ENCODE measurements around the gene GMEB2. TPM values are rescaled to one million over a fixed set of nuclear protein-coding genes. Genes with fewer than 3 reads are reported as not detected.

The GMEB2 gene
- total RNA-seq, 2 donors from 2014 or later: 18.4 to 27.9 TPM

DNA sequence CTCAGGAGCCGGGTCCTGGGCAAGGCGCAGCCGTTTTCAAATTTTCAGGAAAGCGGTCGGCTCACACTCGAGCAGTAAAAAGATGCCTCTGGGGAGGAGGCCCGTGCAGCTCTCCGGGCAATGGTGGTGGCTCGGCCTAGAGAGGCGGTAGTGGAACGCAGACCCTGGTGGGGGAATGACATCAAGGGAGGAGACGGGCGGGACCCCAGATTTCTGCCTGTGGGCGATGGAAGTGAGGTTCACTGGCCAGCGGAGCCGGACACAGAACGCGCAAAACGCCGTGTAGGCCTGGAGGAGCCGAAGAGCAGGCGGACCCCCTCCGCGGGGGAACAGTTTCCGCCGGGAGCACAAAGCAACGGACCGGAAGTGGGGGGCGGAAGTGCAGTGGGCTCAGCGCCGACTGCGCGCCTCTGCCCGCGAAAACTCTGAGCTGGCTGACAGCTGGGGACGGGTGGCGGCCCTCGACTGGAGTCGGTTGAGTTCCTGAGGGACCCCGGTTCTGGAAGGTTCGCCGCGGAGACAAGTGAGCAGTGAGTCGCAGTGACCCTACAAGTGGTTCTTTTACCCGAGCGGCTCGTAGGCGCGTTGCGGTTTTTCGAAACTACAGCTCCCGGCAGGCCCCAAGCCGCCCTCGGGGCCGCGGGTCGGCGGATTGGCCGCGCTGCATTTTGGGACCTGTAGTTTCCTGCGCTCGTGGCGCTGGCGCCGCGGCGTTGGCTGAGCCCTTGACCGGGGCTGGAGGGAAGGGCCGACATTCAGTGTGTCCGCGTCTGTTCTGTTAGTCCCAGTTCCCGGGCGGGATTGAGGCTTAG lies 31.2 kb upstream of the GMEB2 start, which contains the start of gene RTEL1:
Gene RTEL1, plus strand, starts transcription at position 376 of the 812 bp plus-strand sequence. CDS start 1,091 bp downstream, outside the sequence.
- Histone ChIP-seq H3K4me3 (peak within 1 kb of the TSS; percentile 69 to 79), H3K36me3 (peaks cover 0 to 5% of the 10 kb centered on the region in 2 donors), H3K4me1 (replicated peaks) (peaks cover 9% of the 10 kb centered on the region), H3K9me3 (no peaks in the 10 kb centered on the region), H3K27ac (peak within 1 kb of the TSS; percentile 86 to 87), H3K27me3 (replicated peaks; ENCODE audit: insufficient read depth) (no peaks in the 10 kb centered on the region)
- intact Hi-C loops (cut with DNase I): loop anchor here (5.0 kb wide), 2 partner anchors 49 to 79 kb away; partner anchors contain the start of genes ARFRP1, LIME1, SLC2A4RG and ZGPAT
- no peak for TF ChIP-seq POLR2A (IDR thresholded peaks at IDR 0.05)
- TF ChIP-seq POLR2AphosphoS5 (IDR thresholded peaks at IDR 0.05): peak; percentile 86
- TF ChIP-seq, protein P1, sequence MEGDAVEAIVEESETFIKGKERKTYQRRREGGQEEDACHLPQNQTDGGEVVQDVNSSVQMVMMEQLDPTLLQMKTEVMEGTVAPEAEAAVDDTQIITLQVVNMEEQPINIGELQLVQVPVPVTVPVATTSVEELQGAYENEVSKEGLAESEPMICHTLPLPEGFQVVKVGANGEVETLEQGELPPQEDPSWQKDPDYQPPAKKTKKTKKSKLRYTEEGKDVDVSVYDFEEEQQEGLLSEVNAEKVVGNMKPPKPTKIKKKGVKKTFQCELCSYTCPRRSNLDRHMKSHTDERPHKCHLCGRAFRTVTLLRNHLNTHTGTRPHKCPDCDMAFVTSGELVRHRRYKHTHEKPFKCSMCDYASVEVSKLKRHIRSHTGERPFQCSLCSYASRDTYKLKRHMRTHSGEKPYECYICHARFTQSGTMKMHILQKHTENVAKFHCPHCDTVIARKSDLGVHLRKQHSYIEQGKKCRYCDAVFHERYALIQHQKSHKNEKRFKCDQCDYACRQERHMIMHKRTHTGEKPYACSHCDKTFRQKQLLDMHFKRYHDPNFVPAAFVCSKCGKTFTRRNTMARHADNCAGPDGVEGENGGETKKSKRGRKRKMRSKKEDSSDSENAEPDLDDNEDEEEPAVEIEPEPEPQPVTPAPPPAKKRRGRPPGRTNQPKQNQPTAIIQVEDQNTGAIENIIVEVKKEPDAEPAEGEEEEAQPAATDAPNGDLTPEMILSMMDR (IDR thresholded peaks at IDR 0.05): peak in 2 of 4 experiments; percentile 20 to 36
- DNase-seq (ENCODE audit: low spot score): peak; percentile 88
- 1% methylated on average over 69 of the region's 73 CpGs for WGBS

DNA sequence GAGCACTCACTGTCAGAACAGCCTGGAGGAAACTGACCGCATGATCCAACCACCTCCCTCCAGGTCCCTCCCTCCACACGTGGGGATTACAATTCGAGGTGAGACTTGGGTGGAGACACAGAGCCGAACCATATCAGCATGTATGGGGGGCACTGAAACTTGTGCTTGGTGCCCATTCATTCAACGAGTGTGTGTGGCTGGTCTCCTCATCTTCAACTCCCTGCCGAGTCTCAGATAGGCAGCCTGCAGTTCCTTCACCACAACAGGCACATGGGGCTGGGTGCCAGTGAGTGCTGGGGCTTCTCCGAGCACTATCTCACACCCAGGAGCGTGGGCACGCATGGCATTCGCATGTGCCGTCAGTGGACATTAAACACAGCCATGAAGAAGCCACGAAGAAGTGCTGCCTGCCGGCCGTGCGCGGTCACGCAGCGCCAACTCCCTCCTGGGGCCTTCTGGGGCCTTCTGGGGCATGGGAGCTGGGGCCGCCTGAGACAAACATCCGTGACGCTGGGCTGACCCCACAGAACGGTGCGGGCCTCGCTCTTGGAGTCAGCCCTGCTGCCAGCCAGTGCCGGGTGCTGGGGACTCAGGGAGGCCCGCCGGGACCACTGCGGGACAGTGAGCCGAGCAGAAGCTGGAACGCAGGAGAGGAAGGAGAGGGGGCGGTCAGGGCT lies 30.5 kb upstream of the GMEB2 start:
- H3K27me3 ChIP-seq (replicated peaks; ENCODE audit: insufficient read depth): no peaks in the 10 kb centered on the region
- H3K27ac ChIP-seq: peak overlapping the region; percentile 86 to 87
- H3K9me3 ChIP-seq: no peaks in the 10 kb centered on the region
- peak overlapping the region; percentile 69 to 79 for H3K4me3 ChIP-seq
- H3K36me3 ChIP-seq: peaks cover 0 to under 1% of the 10 kb centered on the region in 2 donors
- TF ChIP-seq, protein P1 (IDR thresholded peaks at IDR 0.05): no peak
- no peak for TF ChIP-seq POLR2A (IDR thresholded peaks at IDR 0.05)
- no peak for TF ChIP-seq POLR2AphosphoS5 (IDR thresholded peaks at IDR 0.05)
- no peak for DNase-seq (ENCODE audit: low spot score)
- intact Hi-C loops (cut with DNase I): loop anchor here (5.0 kb wide), 2 partner anchors 50 to 80 kb away; partner anchors contain the start of genes ARFRP1, LIME1, SLC2A4RG and ZGPAT
- H3K4me1 ChIP-seq (replicated peaks): peaks cover 9% of the 10 kb centered on the region
- WGBS: 24% methylated on average over 30 of the region's 31 CpGs

DNA sequence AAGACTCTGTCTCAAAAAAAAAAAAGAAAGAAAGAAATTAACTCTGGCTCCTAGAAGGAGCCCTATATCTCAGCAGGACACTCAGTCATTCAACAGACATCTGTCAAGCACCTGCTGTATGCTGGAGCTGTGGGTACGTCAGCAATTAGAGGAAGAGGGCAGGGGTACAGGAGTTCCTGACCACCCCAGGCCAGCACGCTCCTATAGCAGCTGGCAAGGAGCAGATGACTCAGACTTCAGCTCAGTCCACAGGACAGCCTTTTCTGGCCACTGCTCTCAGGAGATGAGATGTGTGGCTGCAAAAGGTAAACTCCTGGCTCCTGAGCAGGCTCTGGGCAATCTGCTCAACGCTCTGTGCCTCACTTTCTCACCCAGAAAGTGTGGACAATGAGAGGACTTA lies 29.6 kb upstream of the GMEB2 start:
- Histone ChIP-seq H3K9me3 (no peaks in the 10 kb centered on the region), H3K27ac (no peak overlapping the region), H3K4me1 (replicated peaks) (peaks cover 9% of the 10 kb centered on the region), H3K27me3 (replicated peaks; ENCODE audit: insufficient read depth) (no peaks in the 10 kb centered on the region), H3K36me3 (no peaks in the 10 kb centered on the region), H3K4me3 (no peak overlapping the region)
- 98% methylated on average over 3 of the region's 3 CpGs for WGBS
- TF ChIP-seq, protein P1 (IDR thresholded peaks at IDR 0.05): no peak
- TF ChIP-seq POLR2AphosphoS5 (IDR thresholded peaks at IDR 0.05) (no peak), POLR2A (IDR thresholded peaks at IDR 0.05) (no peak)
- intact Hi-C loops (cut with DNase I): loop anchor here (5.0 kb wide), 2 partner anchors 51 to 81 kb away; partner anchors contain the start of genes ARFRP1, LIME1, SLC2A4RG and ZGPAT
- DNase-seq (ENCODE audit: low spot score): no peak

DNA sequence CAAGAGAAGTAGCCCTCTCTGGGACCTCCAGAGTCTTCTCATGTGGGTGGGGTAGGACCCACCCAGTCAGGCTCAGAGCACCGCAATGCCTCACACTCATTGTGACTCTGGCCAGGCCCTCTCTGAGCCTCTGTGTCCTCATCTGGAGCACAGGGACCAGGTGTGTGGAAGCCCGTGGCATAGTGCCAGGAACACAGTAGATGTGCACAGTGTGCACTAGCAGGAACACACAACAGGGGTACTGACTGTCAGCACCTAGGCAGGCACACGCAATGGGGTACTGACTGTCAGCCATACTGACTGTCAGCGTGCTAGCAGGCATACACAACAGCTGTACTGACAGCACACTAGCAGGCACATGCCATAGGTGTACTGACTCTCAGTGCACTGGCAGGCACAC lies 28.3 kb upstream of the GMEB2 start:
- Histone ChIP-seq H3K27me3 (replicated peaks; ENCODE audit: insufficient read depth) (no peaks in the 10 kb centered on the region), H3K9me3 (no peaks in the 10 kb centered on the region), H3K4me1 (replicated peaks) (peaks cover 9% of the 10 kb centered on the region), H3K4me3 (no peak overlapping the region), H3K36me3 (no peaks in the 10 kb centered on the region), H3K27ac (no peak overlapping the region)
- intact Hi-C loops (cut with DNase I): loop anchor here (5.0 kb wide), 2 partner anchors 52 to 82 kb away; partner anchors contain the start of genes ARFRP1, LIME1, SLC2A4RG and ZGPAT
- WGBS: 76% methylated on average over 4 of the region's 4 CpGs
- no peak for DNase-seq (ENCODE audit: low spot score)
- TF ChIP-seq, protein P1 (IDR thresholded peaks at IDR 0.05): no peak
- TF ChIP-seq POLR2AphosphoS5 (IDR thresholded peaks at IDR 0.05): no peak
- TF ChIP-seq POLR2A (IDR thresholded peaks at IDR 0.05): no peak
